Measurements from ENCODE around the gene HFM1. TPM values are rescaled to one million over a fixed set of nuclear protein-coding genes. Genes with fewer than 3 reads are reported as not detected.
"Not testable (repeated sequence)": the region's sequence is repeated elsewhere in the genome, so short reads cannot be mapped to it uniquely, and the experiment has no call there.

Gene HFM1, protein sequence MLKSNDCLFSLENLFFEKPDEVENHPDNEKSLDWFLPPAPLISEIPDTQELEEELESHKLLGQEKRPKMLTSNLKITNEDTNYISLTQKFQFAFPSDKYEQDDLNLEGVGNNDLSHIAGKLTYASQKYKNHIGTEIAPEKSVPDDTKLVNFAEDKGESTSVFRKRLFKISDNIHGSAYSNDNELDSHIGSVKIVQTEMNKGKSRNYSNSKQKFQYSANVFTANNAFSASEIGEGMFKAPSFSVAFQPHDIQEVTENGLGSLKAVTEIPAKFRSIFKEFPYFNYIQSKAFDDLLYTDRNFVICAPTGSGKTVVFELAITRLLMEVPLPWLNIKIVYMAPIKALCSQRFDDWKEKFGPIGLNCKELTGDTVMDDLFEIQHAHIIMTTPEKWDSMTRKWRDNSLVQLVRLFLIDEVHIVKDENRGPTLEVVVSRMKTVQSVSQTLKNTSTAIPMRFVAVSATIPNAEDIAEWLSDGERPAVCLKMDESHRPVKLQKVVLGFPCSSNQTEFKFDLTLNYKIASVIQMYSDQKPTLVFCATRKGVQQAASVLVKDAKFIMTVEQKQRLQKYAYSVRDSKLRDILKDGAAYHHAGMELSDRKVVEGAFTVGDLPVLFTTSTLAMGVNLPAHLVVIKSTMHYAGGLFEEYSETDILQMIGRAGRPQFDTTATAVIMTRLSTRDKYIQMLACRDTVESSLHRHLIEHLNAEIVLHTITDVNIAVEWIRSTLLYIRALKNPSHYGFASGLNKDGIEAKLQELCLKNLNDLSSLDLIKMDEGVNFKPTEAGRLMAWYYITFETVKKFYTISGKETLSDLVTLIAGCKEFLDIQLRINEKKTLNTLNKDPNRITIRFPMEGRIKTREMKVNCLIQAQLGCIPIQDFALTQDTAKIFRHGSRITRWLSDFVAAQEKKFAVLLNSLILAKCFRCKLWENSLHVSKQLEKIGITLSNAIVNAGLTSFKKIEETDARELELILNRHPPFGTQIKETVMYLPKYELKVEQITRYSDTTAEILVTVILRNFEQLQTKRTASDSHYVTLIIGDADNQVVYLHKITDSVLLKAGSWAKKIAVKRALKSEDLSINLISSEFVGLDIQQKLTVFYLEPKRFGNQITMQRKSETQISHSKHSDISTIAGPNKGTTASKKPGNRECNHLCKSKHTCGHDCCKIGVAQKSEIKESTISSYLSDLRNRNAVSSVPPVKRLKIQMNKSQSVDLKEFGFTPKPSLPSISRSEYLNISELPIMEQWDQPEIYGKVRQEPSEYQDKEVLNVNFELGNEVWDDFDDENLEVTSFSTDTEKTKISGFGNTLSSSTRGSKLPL (N-terminal part only)
- not detected for total RNA-seq
- not detected for polyA plus RNA-seq
- 0 to 0.36 (median 0.24) reads per million in 6 experiments for total RNA-seq

DNA sequence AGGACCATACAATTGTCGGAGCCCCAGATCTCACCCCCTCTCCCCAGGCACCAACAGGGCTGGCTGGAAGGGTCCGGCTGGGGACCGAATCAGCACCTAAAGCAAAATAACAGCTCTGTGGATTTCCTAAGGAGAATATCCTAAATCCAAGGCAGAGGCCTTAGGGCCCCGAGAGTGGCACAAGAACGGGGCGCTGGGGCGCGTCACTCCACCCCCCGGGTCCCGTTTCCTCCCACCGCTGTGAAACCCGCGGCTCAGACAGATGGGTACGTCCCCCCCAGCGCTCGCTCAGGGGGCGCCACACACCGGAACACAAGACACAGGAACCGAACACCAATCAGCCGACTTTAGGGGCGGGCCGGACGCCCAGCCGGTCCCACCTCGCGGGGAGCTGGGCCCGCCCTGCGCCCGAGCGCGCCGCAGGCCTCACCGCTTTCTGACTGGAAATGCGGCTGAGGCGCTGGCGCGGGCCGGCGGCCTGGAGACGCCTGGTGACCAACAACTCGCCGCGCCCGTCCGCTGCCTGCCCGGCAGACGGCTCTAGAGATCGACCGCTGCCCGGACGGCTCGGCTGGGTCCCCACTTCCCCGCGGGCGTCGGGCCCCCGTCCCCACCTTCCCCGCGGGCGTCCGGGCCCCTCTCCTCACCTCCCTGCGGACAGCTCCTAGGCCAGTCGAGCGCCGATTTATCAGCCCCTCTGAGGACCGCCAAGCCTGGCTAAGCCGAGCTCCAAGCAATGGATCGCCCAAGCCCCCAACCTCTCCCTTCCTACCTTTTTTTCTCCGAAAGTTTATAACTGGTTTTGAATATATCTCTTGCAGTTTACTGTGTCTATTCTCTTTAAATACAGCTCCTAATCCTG is at the start of gene HFM1:
HFM1 (minus strand) TSS at position 687 of the 862 bp plus-strand sequence. CDS start 3,755 bp downstream, outside the sequence.
- H3K4me1 Mint-ChIP-seq: peaks cover 4 to 8% (median 6%) of the 10 kb centered on the region in 4 donors
- peaks cover 6 to 37% (median 20%) of the 10 kb centered on the region in 5 donors for H3K27me3 Mint-ChIP-seq
- POLR2A ChIA-PET: no interaction called here
- peak within 1 kb of the TSS; percentile 78 to 91 (median 88) for H3K4me3 Mint-ChIP-seq
- no peaks in the 10 kb centered on the region for H3K36me3 Mint-ChIP-seq
- ATAC-seq (peak; percentile 99 to 100), DNase-seq (peak; percentile 49 to 87 (median 72))
- H3K9me3 Mint-ChIP-seq: no peaks in the 10 kb centered on the region
- H3K27ac Mint-ChIP-seq: peak within 1 kb of the TSS in 7 of 10 donors; percentile 33 to 91 (median 67)

DNA sequence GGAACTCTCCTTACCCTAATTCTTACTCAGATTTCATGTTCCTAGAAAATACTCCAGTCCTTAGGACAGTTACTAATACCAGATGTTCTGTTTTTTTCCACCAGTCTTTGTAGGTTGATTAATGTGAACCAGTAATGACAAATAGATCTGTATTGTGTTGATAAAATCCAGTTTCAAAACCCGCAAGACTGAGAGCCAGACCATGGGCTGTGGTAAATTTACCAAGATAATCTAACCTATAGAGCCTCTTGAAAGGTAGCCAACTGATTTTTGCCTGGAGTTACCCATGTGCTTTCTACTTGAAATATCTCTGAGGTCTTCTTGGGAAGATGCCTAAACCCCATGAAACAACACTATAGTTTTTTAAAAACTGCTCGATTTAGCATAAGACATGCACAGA is 49.5 kb upstream of the HFM1 start:
- no peak for DNase-seq
- Mint-ChIP-seq H3K27me3 (peaks cover 0 to 5% (median 4%) of the 10 kb centered on the region in 5 donors), H3K4me1 (no peaks in the 10 kb centered on the region), H3K27ac (no peak overlapping the region), H3K9me3 (no peaks in the 10 kb centered on the region), H3K4me3 (no peak overlapping the region), H3K36me3 (no peaks in the 10 kb centered on the region)
- ATAC-seq: no peak
- POLR2A ChIA-PET: no interaction called here

DNA sequence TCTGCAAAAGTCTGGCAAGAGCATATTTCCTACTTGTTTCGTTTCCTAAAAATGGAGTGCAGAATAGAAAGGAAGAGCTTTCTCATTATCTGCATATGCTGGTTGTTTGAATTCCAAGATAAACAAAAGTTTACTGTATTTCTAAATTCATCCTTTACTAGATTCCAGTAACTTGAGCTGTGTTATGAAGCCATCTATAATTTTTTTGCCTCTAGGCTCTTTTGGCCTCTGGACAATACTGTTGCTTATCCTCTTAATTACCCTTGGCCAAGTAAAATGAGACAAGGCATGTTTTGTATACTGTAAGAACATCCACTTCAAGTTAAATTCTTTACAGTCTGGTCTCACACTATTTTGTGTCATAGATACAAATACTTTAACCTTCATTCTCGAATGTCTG is 45.6 kb upstream of the HFM1 start:
- Mint-ChIP-seq H3K36me3 (no peaks in the 10 kb centered on the region), H3K4me3 (no peak overlapping the region), H3K27ac (no peak overlapping the region), H3K4me1 (no peaks in the 10 kb centered on the region), H3K27me3 (peaks cover 0 to 5% (median 4%) of the 10 kb centered on the region in 5 donors), H3K9me3 (no peaks in the 10 kb centered on the region)
- no peak for DNase-seq
- ATAC-seq: no peak
- POLR2A ChIA-PET: no interaction called here

DNA sequence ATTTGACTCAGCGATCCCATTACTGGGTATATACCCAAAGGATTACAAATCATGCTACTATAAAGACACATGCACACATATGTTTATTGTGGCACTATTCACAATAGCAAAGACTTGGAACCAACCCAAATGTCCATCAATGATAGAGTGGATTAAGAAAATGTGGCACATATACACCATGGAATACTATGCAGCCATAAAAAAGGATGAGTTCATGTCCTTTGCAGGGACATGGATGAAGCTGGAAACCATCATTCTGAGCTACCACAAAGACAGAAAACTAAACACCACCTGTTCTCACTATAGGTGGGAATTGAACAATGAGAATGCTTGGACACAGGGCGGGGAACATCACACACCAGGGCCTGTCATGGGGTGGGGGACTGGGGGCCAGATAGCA is 43.1 kb upstream of the HFM1 start:
- H3K27me3 Mint-ChIP-seq: peaks cover 5 to 17% (median 8%) of the 10 kb centered on the region in 5 donors
- POLR2A ChIA-PET, H3K27ac Mint-ChIP-seq, H3K36me3 Mint-ChIP-seq, DNase-seq, H3K4me1 Mint-ChIP-seq, ATAC-seq, H3K4me3 Mint-ChIP-seq: not testable (repeated sequence)
- H3K9me3 Mint-ChIP-seq: peaks cover 0 to 19% (median 4%) of the 10 kb centered on the region in 9 donors

DNA sequence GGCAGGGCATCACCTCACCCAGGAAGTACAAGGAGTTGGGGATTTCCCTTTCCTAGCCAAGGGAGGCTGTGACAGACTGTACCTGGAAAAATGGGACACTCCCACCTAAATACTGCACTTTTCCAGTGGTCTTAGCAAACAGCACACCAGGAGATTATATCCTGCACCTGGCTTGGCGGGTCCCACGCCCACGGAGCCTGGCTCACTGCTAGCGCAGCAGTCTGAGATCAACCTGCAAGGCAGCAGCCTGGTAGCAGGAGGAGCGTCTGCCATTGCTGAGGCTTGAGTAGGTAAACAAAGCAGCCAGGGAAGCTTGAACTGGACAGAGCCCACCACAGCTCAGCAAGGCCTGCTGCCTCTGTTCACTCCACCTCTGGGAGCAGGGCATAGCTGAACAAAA is 37.3 kb upstream of the HFM1 start:
- Mint-ChIP-seq H3K27me3 (peaks cover 11 to 28% (median 24%) of the 10 kb centered on the region in 5 donors), H3K9me3 (peaks cover 0 to 22% (median 4%) of the 10 kb centered on the region in 9 donors)
- H3K27ac Mint-ChIP-seq, H3K4me1 Mint-ChIP-seq, H3K4me3 Mint-ChIP-seq, H3K36me3 Mint-ChIP-seq, DNase-seq, ATAC-seq, POLR2A ChIA-PET: not testable (repeated sequence)

DNA sequence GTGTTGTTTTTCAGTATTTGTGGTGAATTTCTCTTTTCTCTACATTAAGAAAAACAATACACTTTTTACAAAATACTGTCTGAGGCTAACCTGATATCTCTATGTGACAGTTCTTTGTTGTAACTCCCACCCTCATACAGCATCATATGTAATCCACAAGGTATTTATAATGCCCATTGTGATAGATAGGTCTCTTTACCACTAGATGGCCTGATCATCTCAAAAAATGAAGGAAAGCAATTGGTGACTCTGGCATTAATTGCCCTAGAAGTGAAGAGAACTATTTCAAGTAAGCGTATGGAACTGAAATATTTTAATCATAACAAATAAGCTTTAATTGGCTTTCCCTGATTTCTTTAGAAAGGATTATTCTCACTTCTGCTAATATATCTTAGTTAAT is 36.2 kb upstream of the HFM1 start:
- ATAC-seq (no peak), DNase-seq (no peak)
- H3K9me3 Mint-ChIP-seq: peaks cover 0 to 22% (median 4%) of the 10 kb centered on the region in 9 donors
- no peak overlapping the region for H3K4me3 Mint-ChIP-seq
- POLR2A ChIA-PET: no interaction called here
- no peaks in the 10 kb centered on the region for H3K36me3 Mint-ChIP-seq
- H3K27me3 Mint-ChIP-seq: peaks cover 11 to 28% (median 27%) of the 10 kb centered on the region in 5 donors
- H3K4me1 Mint-ChIP-seq: no peaks in the 10 kb centered on the region
- no peak overlapping the region for H3K27ac Mint-ChIP-seq

DNA sequence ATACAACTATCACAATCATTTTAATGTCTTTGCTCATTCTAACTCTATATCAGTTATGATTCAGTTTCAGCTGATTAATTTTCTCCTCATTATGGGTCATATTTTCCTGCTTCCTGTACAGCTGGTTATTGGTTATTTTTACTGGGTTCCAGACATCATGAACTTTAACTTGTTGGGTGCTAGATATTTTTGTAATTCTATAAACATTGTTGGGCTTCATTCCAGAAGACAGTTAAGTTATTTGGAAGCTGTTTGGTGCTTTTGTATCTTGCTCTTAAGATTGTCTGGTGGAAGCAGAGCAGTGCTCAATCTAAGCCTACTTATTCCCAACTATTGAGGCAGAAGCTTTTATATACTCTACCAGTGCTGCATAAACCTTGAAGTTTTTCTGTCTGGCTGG is 34.4 kb upstream of the HFM1 start:
- DNase-seq: no peak
- no peaks in the 10 kb centered on the region for H3K4me1 Mint-ChIP-seq
- peaks cover 0 to 15% (median 4%) of the 10 kb centered on the region in 9 donors for H3K9me3 Mint-ChIP-seq

DNA sequence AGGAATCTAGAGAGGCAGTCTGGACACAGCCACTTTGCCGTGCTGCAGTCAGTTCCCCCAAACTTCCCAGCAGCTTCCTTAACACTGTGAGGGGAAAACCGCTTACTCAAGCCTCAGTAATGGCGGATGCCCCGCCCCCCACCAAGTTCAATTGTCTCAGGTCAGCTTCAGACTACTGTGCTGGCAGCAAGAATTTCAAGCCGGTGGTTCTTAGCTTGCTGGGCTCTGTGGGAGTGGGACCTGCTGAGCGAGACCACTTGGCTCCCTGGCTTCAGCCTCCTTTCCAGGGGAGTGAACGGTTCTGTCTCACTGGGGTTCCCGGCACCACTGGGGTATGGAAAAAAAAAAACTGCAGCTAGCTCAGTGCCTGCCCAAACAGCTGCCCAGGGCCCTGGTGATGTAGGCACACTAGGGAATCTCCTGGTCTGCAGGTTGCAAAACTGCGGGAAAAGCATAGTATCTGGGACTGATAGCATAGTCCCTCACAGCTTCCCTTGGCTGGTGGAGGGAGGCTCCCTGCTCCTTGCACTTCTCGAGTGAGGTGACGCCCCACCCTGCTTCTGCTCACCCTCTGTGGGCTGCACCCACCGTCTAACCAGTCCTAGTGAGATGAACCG is 23.7 kb upstream of the HFM1 start:
- peaks cover 26 to 64% (median 34%) of the 10 kb centered on the region in 5 donors for H3K27me3 Mint-ChIP-seq
- POLR2A ChIA-PET: no interaction called here
- H3K9me3 Mint-ChIP-seq: peaks cover 0 to 2% (median 0%) of the 10 kb centered on the region in 9 donors
- peaks cover 0 to 13% (median 0%) of the 10 kb centered on the region in 3 donors for H3K36me3 Mint-ChIP-seq
- ATAC-seq (no peak), DNase-seq (no peak)
- H3K27ac Mint-ChIP-seq: no peak overlapping the region
- no peaks in the 10 kb centered on the region for H3K4me1 Mint-ChIP-seq
- H3K4me3 Mint-ChIP-seq: no peak overlapping the region

More for the DNA sequence above, 34.4 kb upstream of the HFM1 start:
- H3K27ac Mint-ChIP-seq: no peak overlapping the region
- POLR2A ChIA-PET: no interaction called here
- H3K4me3 Mint-ChIP-seq: no peak overlapping the region
- H3K36me3 Mint-ChIP-seq: no peaks in the 10 kb centered on the region
- H3K27me3 Mint-ChIP-seq: peaks cover 9 to 31% (median 18%) of the 10 kb centered on the region in 5 donors
- ATAC-seq: no peak

DNA sequence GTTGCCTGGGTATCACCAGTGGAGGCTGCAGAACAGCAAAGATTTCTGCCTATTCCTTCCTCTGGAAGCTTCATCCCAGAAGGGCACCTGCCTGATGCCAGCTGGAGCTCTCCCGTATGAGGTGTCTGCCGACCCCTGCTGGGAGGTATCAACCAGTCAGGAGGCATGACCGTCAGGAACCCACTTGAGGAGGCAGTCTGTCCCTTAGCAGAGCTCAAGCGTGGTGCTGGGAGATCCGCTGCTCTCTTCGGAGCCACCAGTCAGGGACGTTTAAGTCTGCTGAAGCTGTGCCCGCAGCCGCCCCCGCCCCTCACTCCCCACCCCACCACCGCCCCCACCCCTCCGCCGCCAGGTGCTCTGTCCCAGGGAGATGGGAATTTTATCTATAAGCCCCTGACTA is 23.1 kb upstream of the HFM1 start:
- no peaks in the 10 kb centered on the region for H3K4me1 Mint-ChIP-seq
- peaks cover 26 to 64% (median 36%) of the 10 kb centered on the region in 5 donors for H3K27me3 Mint-ChIP-seq
- H3K36me3 Mint-ChIP-seq: peaks cover 0 to 13% (median 0%) of the 10 kb centered on the region in 3 donors
- no peak overlapping the region for H3K4me3 Mint-ChIP-seq
- no peak overlapping the region for H3K27ac Mint-ChIP-seq
- DNase-seq (no peak), ATAC-seq (no peak)
- POLR2A ChIA-PET: no interaction called here
- peaks cover 0 to 6% (median 0%) of the 10 kb centered on the region in 9 donors for H3K9me3 Mint-ChIP-seq

DNA sequence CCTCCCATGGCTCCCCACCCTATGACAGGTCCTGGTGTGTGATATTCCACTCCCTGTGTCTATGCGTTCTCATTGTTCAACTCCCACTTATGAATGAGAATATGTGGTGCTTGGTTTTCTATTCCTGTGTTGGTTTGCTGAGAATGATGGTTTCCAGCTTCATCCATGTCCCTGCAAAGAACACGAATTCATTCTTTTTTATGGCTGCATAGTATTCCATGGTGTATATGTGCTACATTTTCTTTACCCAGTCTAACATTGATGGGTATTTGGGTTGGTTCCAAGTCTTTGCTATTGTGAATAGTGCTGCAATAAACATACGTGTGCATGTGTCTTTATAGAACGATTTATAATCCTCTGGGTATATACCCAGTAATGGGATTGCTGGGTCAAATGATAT is 17.9 kb upstream of the HFM1 start:
- H3K27me3 Mint-ChIP-seq: peaks cover 12 to 33% (median 27%) of the 10 kb centered on the region in 5 donors
- DNase-seq, H3K4me3 Mint-ChIP-seq, ATAC-seq, H3K36me3 Mint-ChIP-seq, H3K9me3 Mint-ChIP-seq, H3K27ac Mint-ChIP-seq, POLR2A ChIA-PET, H3K4me1 Mint-ChIP-seq: not testable (repeated sequence)

DNA sequence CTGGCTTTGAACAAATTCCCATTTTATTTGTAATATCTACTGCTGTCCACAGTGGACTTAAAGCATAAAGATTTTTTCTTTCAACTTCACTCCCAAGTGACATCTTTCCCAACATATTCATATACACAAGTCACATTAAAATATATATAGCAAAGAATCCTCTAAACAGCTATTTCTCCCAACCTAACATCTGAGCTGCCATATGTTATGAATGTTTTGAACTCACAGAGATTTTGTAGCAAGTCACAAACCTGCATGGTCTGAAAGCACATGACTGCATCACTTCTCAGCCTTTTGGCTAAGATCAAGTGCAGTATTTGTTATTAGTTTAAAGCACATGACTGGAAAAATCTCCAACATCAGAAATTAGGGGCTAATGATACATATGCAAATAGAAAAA is 7.7 kb upstream of the HFM1 start:
- Mint-ChIP-seq H3K4me3 (no peak overlapping the region), H3K27me3 (peaks cover 3 to 16% (median 11%) of the 10 kb centered on the region in 5 donors), H3K4me1 (no peaks in the 10 kb centered on the region), H3K27ac (no peak overlapping the region), H3K36me3 (no peaks in the 10 kb centered on the region), H3K9me3 (no peaks in the 10 kb centered on the region)
- DNase-seq (no peak), ATAC-seq (no peak)
- POLR2A ChIA-PET: no interaction called here
